GM18951 (cell line): ENCODE results near the gene SLC18B1.

ENCODE experiments used
- POLR2A ChIP-seq: IDR thresholded peaks from 4 replicates; pipeline ENCODE4 v1.6.1; 2011; ENCODE audit warnings: mild to moderate bottlenecking; ENCODE audit not compliant: insufficient read length, insufficient read depth; ENCODE audit errors: extremely low read depth
- in situ Hi-C: fragments of 300-500 bp; cut with MboI; formaldehyde crosslinking; loops from one replicate; pipeline ENCODE4 v1.12.0; 2022; ENCODE audit warnings: low sequenced_read_pairs, mixed read lengths, inconsistent platforms; ENCODE audit not compliant: unreplicated experiment

SLC18B1 gene

GRCh38 chr6:132785936-132786335 lies 12.5 kb downstream of the SLC18B1 start:
- TF ChIP-seq POLR2A, result no peak
- in situ Hi-C loops, result loop anchor here (25.0 kb wide), 1 partner anchor 499 kb away; no protein-coding TSS in a partner anchor

DNA sequence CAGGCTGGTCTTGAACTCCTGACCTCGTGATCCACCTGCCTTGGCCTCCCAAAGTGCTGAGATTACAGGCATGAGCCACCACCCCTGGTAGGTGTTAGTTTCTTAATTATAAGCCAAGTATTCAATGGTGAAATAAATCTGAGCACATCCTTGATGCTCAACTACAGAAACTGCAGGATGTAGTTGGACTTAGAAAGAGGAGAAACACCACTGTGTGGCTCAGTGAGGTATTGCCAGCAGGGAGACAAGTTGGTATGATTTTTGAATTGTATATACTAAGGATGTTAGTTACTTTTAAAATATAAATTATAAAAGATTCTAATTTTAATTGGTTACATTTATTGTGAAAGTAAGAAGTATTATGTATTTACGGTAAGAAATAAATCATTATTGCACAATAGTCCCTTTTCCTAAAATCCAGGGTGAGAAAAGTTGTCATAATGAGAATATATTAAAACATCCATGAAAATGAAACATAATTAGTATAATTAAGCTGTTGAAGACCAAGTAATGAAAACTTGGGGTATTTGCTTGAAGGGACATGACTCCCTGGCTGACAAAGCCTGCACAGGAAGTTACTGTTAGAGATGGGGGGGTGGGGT lies 17.6 kb downstream of the SLC18B1 start:
- in situ Hi-C loops, result loop anchor here (25.0 kb wide), 1 partner anchor 494 kb away; no protein-coding TSS in a partner anchor
- no peak for TF ChIP-seq POLR2A

DNA sequence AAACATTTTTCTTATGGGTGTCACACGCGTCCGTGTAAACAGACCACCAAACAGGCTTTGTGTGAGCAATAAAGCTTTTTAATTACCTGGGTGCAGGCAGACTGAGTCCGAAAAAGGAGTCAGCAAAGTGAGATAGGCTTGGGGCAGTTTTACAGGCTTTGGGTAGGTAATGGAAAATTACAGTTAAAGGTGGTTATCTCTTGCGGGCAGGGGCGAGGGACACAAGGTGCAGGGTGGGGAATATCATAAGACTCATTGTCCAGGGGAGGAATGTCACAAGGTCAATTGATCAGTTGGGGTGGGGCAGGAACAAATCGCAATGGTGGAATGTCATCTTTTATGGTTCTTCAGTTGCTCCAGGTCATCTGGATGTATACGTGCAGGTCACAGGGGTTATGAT lies 20.6 kb downstream of the SLC18B1 start:
- in situ Hi-C loops, result loop anchor here (25.0 kb wide), 1 partner anchor 491 kb away; no protein-coding TSS in a partner anchor

DNA sequence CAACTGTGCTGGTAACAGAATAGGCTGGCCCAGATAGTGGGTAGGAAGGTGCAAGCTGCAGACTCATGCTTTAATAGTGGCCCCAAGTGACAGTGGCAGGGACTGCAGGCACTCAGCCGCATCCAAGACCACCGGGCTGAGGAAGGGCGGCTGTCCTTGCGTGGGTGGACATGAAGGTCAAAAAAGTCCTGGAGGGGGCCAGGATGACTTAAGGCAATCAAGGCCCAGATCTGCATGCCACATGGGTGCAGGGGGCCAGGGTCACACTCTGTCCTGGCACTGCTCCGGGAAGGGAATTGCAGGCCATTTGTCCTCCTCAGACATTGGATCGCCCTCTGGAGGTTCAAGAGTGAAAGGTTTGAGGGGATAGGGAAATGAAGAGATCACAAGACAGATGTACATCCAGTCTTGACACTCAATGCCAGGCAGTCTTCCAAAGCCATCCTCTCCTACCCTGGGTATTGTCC lies 30.4 kb downstream of the SLC18B1 start:
- TF ChIP-seq POLR2A, result no peak
- in situ Hi-C loops, result loop anchor here (10.0 kb wide), 1 partner anchor 233 kb away; the partner anchor contains the start of gene TAAR9

GRCh38 chr6:132765560-132765959 lies 32.9 kb downstream of the SLC18B1 start:
- TF ChIP-seq POLR2A, result no peak
- in situ Hi-C loops, result loop anchor here (10.0 kb wide), 1 partner anchor 231 kb away; the partner anchor contains the start of gene TAAR9

GRCh38 chr6:132764370-132764769 lies 34.1 kb downstream of the SLC18B1 start:
- TF ChIP-seq POLR2A, result no peak
- in situ Hi-C loops, result loop anchor here (5.0 to 10.0 kb wide), 2 partner anchors 92 to 230 kb away; partner anchors contain the start of gene TAAR9

GRCh38 chr6:132763269-132763668 lies 35.2 kb downstream of the SLC18B1 start:
- TF ChIP-seq POLR2A, result no peak
- in situ Hi-C loops, result loop anchor here (5.0 to 10.0 kb wide), 2 partner anchors 91 to 228 kb away; partner anchors contain the start of gene TAAR9

GRCh38 chr6:132760256-132760655 lies 38.2 kb downstream of the SLC18B1 start:
- in situ Hi-C loops, result loop anchor here (5.0 to 10.0 kb wide), 2 partner anchors 88 to 225 kb away; partner anchors contain the start of gene TAAR9
- TF ChIP-seq POLR2A, result no peak

GRCh38 chr6:132758689-132759088 lies 39.7 kb downstream of the SLC18B1 start:
- TF ChIP-seq POLR2A, result no peak
- in situ Hi-C loops, result no loop called here

DNA sequence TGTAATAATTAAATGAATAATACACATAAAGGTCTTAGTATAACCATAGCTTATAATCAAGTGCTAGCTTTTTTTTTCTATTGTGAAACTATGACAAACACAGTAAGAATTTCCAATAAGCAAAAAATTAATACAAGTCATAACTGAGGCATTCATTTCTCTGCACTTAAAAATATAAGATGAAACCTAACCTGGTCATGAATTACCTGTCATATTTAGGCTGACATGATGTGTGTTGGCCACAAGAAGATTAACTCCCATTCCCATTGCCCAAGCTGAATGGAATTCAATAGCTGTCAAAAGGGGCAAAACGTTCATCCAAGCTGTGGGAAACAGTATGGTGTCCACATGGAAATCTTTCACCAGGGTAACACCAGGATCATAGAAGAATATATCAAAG lies 46.2 kb downstream of the SLC18B1 start:
- TF ChIP-seq POLR2A, result no peak
- in situ Hi-C loops, result no loop called here

- no peak for TF ChIP-seq POLR2A
- in situ Hi-C loops, result no loop called here
Measured at GRCh38 chr6:132751828-132752227, 46.6 kb downstream of the SLC18B1 start.

GRCh38 chr6:132751306-132751705 lies 47.1 kb downstream of the SLC18B1 start:
- TF ChIP-seq POLR2A, result no peak
- in situ Hi-C loops, result no loop called here

DNA sequence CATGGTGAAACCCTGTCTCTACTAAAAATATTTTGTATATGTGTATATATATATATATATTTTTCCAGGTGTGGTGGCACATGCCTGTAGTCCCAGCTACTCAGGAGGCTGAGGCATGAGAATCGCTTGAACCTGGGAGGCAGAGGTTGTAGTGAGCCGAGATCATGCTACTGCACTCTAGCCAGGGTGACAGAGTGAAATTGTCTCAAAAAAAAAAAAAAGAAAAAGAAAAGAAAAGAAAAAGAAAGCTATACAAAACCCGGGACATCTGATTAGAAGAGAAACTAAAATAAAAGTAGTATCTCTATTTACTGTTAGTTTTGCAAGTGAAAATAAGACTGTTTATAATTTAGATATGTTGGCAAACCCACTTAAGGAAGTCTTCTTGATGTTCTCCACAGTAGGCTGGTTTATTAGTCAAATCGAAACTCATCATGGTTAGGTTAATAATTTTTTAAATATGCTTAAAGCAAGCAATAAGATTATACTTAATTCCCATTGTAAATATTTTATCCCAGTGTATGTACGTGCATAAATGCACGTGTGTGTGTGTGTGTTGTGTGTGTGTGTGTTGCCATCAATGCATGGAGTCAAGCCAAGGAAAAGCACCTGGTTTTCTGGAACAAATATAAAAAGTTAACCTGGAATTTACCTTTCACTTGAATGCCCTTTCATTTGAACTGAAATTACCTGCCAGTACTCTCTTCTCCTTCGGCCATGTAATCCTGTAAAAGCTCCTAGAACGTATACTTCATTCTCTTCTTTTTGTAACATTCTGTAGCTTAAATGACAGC lies 47.8 kb downstream of the SLC18B1 start:
- in situ Hi-C loops, result no loop called here
- no peak for TF ChIP-seq POLR2A

GRCh38 chr6:132749111-132749510 lies 49.3 kb downstream of the SLC18B1 start:
- no peak for TF ChIP-seq POLR2A
- in situ Hi-C loops, result no loop called here

DNA sequence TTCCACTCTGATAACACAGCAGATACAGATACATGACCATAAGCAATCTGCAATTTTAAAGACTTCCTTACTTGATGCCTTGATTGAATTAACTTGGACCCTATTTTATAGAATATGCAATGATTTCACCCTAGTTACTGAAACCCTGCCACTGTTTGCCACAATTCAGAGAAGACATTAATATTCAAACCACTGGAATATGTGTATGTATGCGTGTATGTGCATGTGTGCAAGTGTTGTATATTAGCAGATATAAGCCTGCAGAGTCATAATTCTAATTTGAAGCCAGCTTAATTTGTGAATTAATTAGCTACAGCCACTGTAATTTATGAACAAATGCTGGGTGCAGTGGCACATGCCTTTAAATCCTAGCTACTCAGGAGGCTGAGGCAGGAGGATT lies 50.0 kb downstream of the SLC18B1 start:
- in situ Hi-C loops, result no loop called here
- no peak for TF ChIP-seq POLR2A
